ENCODE measurements around the gene CCR7.

Gene CCR7

DNA sequence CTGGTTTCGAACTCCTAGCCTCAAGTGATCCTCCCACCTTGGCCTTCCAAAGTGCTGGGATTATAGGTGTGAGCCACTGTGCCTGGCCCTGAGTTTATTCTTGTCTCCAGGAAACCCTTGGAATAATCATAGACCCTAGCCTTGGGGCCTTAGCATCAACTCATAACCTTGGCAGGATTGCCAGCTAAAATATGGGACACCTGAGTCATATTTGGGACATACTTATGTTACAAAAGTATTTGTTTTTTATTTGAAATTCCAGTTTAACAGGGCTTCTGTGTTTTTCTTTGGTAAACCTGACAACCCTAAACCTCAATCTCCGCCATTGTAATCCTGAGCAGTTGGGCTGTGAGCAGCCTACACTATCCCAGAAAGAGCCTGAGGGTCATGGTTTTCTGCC is 35.3 kb downstream of the CCR7 start:
- Mint-ChIP-seq H3K4me1 (ENCODE audit: low read depth) (peaks cover 60% of the 10 kb centered on the region), H3K4me3 (no peak overlapping the region), H3K9me3 (ENCODE audit: low read depth) (peaks cover 6% of the 10 kb centered on the region), H3K27ac (peak overlapping the region; percentile 47), H3K36me3 (peaks cover 4% of the 10 kb centered on the region), H3K27me3 (no peaks in the 10 kb centered on the region)

DNA sequence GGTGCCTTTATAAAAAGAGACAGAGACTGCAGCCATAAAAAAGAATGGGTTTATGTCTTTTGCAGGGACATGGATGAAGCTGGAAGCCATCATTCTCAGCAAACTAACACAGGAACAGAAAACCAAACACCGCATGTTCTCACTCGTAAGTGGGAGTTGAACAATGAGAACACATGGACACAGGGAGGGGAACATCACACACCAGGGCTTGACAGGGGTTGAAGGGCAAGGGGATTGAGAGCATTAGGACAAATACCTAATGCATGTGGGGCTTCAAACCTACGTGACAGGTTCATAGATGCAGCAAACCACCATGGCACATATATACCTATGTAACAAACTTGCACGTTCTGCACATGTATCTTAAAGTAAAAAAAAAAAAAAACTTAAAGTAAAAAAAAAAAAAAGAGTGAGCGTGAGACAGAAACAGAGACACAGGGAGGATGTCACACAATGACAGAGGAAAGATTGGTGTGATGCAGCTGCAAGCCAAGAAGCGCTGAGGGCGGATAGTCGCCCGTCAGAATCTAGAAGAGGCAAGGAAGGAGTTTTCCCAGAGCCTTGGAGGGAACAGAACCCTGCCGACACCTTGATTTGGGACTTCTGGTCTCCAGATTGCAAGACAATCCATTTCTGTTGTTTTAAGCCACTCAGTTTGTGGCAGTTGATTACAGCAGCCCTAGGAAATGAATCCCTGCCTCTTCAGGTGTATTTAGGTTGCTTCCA is 36.4 kb downstream of the CCR7 start:
- peaks cover 7% of the 10 kb centered on the region for H3K36me3 Mint-ChIP-seq
- H3K27me3 Mint-ChIP-seq: no peaks in the 10 kb centered on the region
- H3K27ac Mint-ChIP-seq: peak overlapping the region; percentile 46
- peaks cover 10% of the 10 kb centered on the region for H3K9me3 Mint-ChIP-seq (ENCODE audit: low read depth)
- no peak overlapping the region for H3K4me3 Mint-ChIP-seq
- H3K4me1 Mint-ChIP-seq (ENCODE audit: low read depth): peaks cover 54% of the 10 kb centered on the region

DNA sequence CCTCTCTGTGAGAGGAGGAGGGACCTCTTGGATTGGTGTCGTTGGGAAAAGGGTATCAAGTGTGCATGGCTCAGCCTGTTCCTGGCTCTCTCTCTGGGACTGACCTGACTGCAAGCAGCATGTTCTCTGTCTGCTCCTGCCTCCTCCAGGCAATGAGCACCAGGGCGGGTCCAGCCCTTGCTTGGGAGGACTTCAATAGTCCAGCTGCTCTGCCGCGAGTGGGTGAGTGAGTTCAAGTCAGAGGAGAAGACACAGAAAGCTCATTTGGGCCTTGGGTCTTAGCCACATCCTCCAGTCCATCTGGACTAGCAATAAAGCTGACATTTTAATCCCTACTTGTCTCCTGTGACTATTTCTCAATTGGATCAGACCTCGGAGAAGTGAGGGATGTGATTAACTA is 38.6 kb downstream of the CCR7 start:
- Mint-ChIP-seq H3K4me1 (ENCODE audit: low read depth) (peaks cover 40% of the 10 kb centered on the region), H3K4me3 (no peak overlapping the region), H3K9me3 (ENCODE audit: low read depth) (peaks cover 10% of the 10 kb centered on the region), H3K27ac (no peak overlapping the region), H3K36me3 (peaks cover 7% of the 10 kb centered on the region), H3K27me3 (no peaks in the 10 kb centered on the region)

DNA sequence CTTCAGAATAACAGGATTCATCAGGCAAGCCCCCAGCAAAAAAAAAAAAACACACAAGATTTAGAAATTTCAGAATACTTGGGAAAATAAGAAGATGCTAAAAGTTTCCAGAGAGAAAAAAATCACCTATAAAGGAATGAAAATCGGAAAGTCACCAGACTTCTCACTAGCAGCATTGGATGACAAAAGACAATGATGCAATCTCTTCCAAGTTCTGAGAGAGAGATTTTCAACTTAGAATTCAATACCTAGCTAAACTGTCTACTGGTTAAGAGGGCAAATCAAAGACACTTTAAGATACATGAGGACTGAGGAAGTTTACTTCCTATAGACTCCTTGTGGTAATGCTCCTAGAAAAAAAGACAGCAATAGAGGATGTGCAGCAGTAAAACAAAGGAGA is 40.0 kb downstream of the CCR7 start:
- Mint-ChIP-seq H3K36me3 (peaks cover 7% of the 10 kb centered on the region), H3K27ac (peak overlapping the region; percentile 23), H3K9me3 (ENCODE audit: low read depth) (peaks cover 10% of the 10 kb centered on the region), H3K4me3 (no peak overlapping the region), H3K27me3 (no peaks in the 10 kb centered on the region), H3K4me1 (ENCODE audit: low read depth) (peaks cover 28% of the 10 kb centered on the region)

DNA sequence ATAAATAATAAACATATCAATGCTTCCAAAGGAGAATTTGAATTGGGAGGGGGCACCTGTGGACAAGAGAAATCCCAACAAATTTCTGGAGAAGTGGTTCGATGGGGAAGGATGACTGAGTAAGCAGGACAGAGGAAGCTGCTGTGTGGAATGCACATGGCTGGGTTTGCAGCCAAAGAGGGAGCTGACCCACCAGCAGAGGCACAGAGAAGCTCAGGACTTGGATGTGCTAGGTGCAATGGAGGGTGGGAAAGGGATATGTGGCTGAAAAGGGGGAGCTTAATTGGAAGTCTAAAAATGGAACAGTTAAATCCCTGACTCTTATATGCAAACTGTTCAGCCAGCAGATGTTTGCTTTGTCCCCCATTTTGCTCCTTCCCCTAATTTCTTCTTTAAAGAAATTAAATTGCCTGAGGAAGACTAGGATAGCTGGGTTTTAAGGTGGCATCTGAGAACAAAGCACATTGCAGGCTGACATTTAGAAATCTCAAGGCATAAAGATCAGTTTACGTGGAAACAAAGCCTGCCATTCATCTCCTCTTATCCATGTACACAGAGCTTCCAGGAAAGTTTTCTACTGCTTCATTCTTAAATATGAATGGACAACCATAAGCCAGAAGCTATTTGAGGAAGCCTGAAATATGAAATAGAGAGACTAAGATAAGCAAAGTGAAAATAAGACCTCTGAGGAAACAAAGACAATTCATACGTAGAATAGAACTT is 40.9 kb downstream of the CCR7 start:
- Mint-ChIP-seq H3K9me3 (ENCODE audit: low read depth) (peaks cover 10% of the 10 kb centered on the region), H3K4me1 (ENCODE audit: low read depth) (peaks cover 27% of the 10 kb centered on the region), H3K27ac (no peak overlapping the region), H3K36me3 (peaks cover 7% of the 10 kb centered on the region), H3K4me3 (no peak overlapping the region), H3K27me3 (no peaks in the 10 kb centered on the region)

DNA sequence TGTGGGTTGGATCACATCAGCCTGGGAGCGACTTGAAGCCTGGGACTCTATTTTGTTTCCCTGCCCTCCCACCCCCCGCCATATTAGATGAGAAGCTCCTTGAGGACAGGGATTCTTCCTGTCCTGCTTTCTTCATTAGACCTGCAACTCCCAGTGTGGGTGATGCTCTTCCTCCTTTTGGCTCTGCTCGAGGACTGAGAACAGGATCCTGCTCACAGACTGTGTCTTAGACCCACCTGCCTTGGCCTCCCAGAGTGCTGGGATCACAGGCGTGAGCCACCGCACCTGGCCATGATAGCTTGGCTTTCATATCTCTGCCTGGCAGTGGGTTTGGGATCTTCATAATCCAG is 42.3 kb downstream of the CCR7 start:
- H3K27ac Mint-ChIP-seq: no peak overlapping the region
- H3K36me3 Mint-ChIP-seq: peaks cover 7% of the 10 kb centered on the region
- no peaks in the 10 kb centered on the region for H3K27me3 Mint-ChIP-seq
- H3K9me3 Mint-ChIP-seq (ENCODE audit: low read depth): peaks cover 10% of the 10 kb centered on the region
- no peak overlapping the region for H3K4me3 Mint-ChIP-seq
- H3K4me1 Mint-ChIP-seq (ENCODE audit: low read depth): peaks cover 28% of the 10 kb centered on the region

DNA sequence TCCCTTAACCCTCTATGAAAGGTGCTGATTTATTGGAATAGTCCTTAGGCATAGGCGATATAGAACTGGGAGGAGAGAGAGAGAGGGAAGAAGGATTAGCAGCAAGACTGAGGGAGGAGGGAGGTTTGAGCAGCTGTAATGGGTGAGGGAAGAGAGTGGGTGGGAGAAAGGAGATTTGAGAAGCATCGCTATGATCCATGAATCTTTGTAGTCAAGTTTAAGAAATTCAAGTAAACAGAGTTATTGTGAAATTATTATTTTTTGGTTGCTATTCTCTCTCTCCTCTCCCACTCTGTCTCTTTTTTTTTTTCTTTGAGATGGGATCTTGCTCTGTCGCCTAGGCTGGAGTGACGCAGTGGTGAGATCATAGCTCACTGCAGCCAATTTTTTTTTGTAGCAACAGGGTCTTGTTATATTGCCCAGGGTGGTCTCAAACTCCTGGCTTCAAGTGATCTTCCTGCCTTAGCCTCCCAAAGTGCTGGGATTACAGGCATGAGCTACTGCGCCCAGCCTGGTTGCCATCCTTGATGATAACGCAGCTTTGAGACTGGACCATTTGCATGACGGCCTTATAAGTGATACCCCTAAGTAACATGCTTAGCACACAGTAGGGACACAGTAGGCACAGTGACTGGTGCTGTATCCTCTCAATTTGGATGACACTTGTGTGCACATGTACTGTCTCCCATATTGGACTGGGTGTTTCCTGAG is 42.9 kb downstream of the CCR7 start:
- Mint-ChIP-seq H3K4me1 (ENCODE audit: low read depth) (peaks cover 29% of the 10 kb centered on the region), H3K4me3 (no peak overlapping the region), H3K9me3 (ENCODE audit: low read depth) (peaks cover 10% of the 10 kb centered on the region), H3K27ac (no peak overlapping the region), H3K27me3 (no peaks in the 10 kb centered on the region), H3K36me3 (peaks cover 7% of the 10 kb centered on the region)

DNA sequence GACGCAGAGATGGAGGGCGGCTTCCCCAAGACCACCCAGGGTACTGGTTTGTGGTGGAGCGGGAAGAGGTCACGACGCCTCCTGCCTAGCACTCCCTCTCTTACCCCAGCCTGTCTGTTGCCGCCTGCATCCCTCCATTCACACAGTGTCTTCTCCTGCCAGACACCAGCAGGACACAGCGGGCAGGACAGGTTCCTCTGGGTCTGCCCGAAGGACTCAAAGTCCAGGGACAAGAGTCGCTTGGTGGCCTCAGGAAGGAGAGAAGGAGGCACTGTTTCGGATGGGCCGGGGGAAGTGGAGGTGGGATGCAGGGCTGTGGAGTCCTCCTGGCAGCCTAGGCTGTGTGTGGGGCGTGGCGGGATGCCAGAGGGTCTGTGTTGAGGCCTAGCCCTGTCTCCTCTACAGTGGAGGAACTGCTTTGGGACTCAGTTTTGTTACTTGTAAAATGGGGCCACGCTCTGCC is 44.2 kb downstream of the CCR7 start:
- peaks cover 40% of the 10 kb centered on the region for H3K4me1 Mint-ChIP-seq (ENCODE audit: low read depth)

DNA sequence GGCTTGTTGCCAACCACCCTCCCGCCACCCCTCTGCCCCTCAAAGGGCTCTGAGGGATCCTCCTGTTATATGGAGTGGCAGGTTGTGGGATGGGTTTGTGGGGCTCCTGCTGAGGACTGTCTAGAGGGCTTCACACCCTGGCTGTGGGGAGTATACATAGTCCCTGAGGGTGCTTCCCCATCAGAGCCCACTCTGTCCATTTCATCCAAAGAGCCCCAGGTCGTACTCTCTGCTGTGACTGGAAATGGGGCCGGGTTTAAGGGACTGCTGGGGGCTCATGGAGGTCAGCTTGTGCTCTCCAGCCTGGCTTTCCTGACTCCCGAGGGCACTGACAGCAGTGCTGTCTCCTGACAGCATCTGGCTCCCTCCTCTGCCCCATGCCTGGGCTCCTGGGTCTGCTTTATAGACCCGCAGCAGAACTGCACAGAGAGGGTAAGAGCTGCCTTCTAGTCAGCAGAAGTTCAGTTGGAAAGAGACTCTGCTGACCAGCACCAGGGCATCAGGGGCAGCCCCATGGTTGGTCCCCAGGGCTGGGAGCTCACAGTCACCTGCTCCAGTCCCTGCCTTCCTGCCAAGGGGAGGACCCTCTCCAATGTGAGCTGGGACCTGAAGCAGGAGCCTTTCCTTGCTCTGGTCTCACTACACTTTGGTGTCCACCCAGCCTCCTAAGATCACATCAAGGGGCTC is 46.0 kb downstream of the CCR7 start:
- no peaks in the 10 kb centered on the region for H3K27me3 Mint-ChIP-seq
- no peak overlapping the region for H3K27ac Mint-ChIP-seq
- H3K4me3 Mint-ChIP-seq: no peak overlapping the region
- H3K9me3 Mint-ChIP-seq (ENCODE audit: low read depth): no peaks in the 10 kb centered on the region
- H3K4me1 Mint-ChIP-seq (ENCODE audit: low read depth): peaks cover 57% of the 10 kb centered on the region
- no peaks in the 10 kb centered on the region for H3K36me3 Mint-ChIP-seq

More for the DNA sequence above, 44.2 kb downstream of the CCR7 start:
- Mint-ChIP-seq H3K27me3 (no peaks in the 10 kb centered on the region), H3K9me3 (ENCODE audit: low read depth) (peaks cover 10% of the 10 kb centered on the region), H3K36me3 (peaks cover 7% of the 10 kb centered on the region), H3K4me3 (no peak overlapping the region), H3K27ac (no peak overlapping the region)

DNA sequence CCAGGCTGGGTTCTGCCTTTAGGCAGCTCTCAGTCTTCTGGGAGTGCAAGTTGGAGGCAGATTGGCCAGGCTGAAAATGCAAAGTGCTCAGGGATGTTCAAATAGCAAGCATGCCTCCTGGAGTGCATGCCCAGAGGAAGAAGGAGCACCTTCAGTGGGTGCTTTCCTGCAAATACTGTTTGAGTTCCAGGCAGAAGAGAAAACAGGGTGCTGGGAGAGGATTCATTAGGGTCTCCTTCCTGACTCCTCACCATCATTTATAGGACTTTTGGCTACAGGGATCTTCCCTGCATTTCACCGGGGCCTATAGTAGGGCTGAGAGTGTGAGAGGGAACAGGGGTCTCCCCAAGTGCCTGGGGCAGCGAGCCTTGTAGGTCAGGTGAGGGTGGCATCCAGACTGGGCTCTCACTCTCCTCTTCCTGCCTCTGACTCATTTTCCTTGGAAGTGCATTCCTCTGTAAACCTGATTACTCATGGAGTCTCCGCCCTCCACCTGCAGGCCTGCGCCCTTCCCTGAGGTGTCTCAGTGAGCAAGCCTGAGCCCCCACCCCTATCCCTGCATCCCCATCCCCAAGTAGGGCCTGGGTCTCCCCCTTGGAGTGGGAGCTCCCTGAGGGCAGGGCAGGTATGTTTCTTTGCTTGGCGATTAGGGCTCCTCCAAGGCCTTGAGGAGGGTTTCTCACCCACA is 46.7 kb downstream of the CCR7 start:
- Mint-ChIP-seq H3K9me3 (ENCODE audit: low read depth) (no peaks in the 10 kb centered on the region), H3K4me1 (ENCODE audit: low read depth) (peaks cover 64% of the 10 kb centered on the region), H3K4me3 (no peak overlapping the region), H3K27ac (peak overlapping the region; percentile 42), H3K27me3 (peaks cover 2% of the 10 kb centered on the region), H3K36me3 (no peaks in the 10 kb centered on the region)

DNA sequence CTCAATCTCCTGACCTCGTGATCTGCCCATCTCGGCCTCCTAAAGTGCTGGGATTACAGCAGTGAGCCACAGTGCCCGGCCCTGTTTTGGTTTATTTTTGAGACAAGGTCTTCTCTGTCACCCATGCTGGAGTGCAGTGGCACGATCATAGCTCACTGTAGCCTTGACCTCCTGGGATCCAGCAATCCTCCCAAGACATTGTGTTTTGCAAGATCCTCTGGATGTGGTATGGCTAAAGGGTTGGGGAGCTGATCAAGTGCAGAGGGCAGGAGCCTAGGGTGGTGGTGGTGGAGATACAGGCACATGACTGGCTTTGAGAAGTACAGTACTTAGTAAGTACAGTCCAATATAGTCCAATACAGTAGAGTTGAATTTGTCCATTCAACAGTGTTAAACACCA is 47.3 kb downstream of the CCR7 start:
- peaks cover 2% of the 10 kb centered on the region for H3K27me3 Mint-ChIP-seq
- no peaks in the 10 kb centered on the region for H3K9me3 Mint-ChIP-seq (ENCODE audit: low read depth)
- peak overlapping the region; percentile 42 for H3K27ac Mint-ChIP-seq
- no peak overlapping the region for H3K4me3 Mint-ChIP-seq
- no peaks in the 10 kb centered on the region for H3K36me3 Mint-ChIP-seq
- H3K4me1 Mint-ChIP-seq (ENCODE audit: low read depth): peaks cover 62% of the 10 kb centered on the region

DNA sequence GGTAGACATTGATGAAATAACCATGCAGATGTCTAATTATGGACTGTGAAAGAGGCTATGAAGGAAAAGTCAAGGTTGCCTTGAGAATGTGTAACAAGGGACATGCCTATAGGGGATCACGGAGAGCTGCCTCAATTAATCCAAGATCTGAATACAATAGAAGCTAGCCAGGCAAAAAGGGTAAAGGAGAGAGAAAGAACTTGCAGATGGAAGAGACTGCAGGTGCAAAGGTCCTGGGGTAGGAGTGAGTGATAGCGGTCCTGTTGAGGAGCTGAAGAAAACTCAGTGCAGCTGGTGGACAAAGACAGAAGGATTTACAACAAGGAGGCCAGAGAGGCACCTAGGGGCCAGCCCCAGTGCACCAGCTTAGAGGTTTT is 48.0 kb downstream of the CCR7 start:
- Mint-ChIP-seq H3K36me3 (no peaks in the 10 kb centered on the region), H3K4me3 (peak overlapping the region; percentile 79), H3K27me3 (peaks cover 2% of the 10 kb centered on the region), H3K9me3 (ENCODE audit: low read depth) (no peaks in the 10 kb centered on the region), H3K27ac (no peak overlapping the region), H3K4me1 (ENCODE audit: low read depth) (peaks cover 62% of the 10 kb centered on the region)

DNA sequence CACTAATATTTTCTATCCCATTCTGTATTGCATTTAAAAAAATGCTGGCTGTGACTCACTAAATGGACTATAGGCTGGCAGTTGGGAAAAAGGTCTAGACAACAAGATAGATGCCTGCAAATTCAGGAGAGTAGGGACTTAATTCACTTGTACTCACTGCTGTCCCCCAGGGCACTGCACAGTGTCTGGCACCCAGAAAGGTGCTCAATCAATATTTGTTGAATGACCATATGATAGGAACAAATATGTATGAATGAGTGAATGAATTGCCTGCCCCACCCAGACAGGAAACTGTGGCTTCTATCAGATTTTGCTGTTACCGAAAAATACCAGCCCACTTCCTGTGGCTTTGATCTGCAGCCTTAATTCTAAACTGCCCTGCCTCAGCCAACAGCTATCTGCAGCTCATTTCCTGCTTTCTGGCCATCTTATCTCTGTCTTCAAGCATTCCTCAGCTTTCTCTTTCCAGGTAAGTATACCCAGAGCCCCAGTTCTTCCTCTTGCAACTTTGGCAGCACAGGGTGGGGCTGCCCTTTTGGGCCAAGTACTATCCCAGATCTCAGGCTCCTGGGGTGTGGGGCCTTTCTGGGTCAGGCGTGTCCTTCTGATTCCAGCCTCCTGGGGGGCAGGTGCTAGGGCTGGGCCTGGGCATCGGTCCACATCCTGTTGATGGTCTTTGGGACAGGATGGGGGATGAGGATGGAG is 48.5 kb downstream of the CCR7 start:
- H3K27me3 Mint-ChIP-seq: peaks cover 2% of the 10 kb centered on the region
- H3K4me1 Mint-ChIP-seq (ENCODE audit: low read depth): peaks cover 58% of the 10 kb centered on the region
- H3K27ac Mint-ChIP-seq: peak overlapping the region; percentile 80
- peak overlapping the region; percentile 79 for H3K4me3 Mint-ChIP-seq
- no peaks in the 10 kb centered on the region for H3K9me3 Mint-ChIP-seq (ENCODE audit: low read depth)
- H3K36me3 Mint-ChIP-seq: no peaks in the 10 kb centered on the region

DNA sequence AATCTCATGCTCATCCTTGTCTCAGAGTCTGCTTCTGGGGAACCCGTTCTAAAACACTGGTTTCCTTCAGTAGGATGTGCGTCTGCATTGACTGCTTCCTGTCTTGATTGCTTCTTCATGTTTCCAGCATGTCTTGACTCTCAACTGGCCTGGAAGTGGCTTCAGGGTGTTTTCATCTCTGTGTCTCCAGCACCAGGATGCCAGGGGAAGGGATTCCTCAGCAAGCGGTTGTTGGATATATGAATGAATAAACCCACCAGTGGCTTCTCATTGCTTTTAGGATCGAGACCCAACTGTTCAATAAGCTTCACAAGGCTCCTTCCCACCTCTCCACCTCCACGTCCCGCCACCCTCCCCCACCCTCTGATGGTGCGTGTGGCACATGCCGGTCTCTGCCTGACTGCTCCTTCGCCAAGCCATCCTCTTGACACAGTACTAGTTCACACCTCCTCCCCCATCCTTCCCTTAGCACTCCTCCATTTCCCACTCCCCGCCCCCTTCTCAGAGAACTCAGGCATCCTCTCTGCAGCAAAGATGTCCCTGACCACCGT is 49.7 kb downstream of the CCR7 start:
- no peaks in the 10 kb centered on the region for H3K36me3 Mint-ChIP-seq
- H3K4me1 Mint-ChIP-seq (ENCODE audit: low read depth): peaks cover 55% of the 10 kb centered on the region
- peak overlapping the region; percentile 79 for H3K4me3 Mint-ChIP-seq
- H3K27ac Mint-ChIP-seq: no peak overlapping the region
- no peaks in the 10 kb centered on the region for H3K9me3 Mint-ChIP-seq (ENCODE audit: low read depth)
- H3K27me3 Mint-ChIP-seq: peaks cover 2% of the 10 kb centered on the region
